ENCODE measurements around the gene CFI.

DNA sequence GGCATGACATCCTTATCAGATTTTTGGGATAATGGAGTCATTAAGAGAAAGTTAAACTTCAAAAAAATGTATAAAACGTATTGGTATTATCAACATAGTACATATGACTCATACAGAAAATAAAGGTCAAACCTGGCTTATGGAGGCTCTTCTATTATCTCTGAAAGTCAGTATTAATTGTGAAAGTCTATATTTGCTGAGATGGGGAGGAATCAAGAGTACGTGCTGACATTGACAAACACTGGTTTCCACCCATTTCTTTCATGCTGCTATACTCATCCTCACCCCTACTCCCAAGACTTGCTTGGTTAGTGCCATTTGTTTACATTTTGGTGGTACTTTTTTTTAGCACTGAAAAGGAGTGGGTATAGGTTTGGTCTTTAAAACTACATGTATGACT is 41.1 kb downstream of the CFI start:
- no peak for TF ChIP-seq POLR2AphosphoS5 (IDR thresholded peaks at IDR 0.05; ENCODE audit: low read depth, low read length)
- TF ChIP-seq POU2F2 (IDR thresholded peaks at IDR 0.05; ENCODE audit: low read depth, low read length): no peak
- TF ChIP-seq POLR2A (IDR thresholded peaks at IDR 0.05; ENCODE audit: low read depth, low read length): no peak
